ENCODE data around the gene ZFP91.
A peak's percentile ranks its signal among the peaks of the same experiment; 100 is the strongest.

ZFP91 gene, protein sequence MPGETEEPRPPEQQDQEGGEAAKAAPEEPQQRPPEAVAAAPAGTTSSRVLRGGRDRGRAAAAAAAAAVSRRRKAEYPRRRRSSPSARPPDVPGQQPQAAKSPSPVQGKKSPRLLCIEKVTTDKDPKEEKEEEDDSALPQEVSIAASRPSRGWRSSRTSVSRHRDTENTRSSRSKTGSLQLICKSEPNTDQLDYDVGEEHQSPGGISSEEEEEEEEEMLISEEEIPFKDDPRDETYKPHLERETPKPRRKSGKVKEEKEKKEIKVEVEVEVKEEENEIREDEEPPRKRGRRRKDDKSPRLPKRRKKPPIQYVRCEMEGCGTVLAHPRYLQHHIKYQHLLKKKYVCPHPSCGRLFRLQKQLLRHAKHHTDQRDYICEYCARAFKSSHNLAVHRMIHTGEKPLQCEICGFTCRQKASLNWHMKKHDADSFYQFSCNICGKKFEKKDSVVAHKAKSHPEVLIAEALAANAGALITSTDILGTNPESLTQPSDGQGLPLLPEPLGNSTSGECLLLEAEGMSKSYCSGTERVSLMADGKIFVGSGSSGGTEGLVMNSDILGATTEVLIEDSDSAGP

DNA sequence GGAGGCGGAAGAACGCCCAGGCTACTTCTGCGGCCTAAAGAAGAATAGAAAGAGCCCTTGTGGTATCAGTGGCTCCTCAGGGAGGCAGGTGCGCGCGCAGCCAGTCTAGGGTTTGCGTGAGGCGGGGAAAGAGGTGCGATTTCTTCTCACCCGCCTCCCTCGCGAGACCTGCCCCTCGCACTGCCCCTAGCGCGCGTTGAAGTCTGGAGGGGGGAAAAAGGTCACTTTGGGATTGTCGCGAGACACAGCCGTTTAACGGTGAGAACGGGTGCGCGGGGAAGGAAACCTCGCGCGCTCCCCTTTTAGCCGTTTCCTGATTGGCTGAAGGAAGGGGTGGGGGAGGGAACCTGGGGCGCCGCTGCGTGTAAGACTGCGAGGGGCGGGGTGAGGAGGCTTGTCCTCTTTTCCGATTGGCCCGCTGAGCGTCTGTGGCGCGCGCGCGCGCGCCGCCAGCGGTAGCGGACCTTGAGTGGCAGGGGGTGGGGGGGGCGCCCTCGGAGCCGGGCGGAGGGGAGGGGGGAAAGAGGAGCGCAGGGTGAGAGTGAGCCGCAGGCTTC, at the start of gene ZFP91:
TSS of gene ZFP91 (plus strand) at position 429 of the 557 bp plus-strand sequence. CDS start 219 bp downstream, outside the sequence.
- peak within 1 kb of the TSS; percentile 99 for H3K27ac ChIP-seq
- no peaks in the 10 kb centered on the region for H3K27me3 ChIP-seq (replicated peaks)
- TF ChIP-seq, protein P1, sequence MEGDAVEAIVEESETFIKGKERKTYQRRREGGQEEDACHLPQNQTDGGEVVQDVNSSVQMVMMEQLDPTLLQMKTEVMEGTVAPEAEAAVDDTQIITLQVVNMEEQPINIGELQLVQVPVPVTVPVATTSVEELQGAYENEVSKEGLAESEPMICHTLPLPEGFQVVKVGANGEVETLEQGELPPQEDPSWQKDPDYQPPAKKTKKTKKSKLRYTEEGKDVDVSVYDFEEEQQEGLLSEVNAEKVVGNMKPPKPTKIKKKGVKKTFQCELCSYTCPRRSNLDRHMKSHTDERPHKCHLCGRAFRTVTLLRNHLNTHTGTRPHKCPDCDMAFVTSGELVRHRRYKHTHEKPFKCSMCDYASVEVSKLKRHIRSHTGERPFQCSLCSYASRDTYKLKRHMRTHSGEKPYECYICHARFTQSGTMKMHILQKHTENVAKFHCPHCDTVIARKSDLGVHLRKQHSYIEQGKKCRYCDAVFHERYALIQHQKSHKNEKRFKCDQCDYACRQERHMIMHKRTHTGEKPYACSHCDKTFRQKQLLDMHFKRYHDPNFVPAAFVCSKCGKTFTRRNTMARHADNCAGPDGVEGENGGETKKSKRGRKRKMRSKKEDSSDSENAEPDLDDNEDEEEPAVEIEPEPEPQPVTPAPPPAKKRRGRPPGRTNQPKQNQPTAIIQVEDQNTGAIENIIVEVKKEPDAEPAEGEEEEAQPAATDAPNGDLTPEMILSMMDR (IDR thresholded peaks at IDR 0.05; ENCODE audit: low read depth, low read length, missing control alignments): peak; percentile 12
- no peaks in the 10 kb centered on the region for H3K36me3 ChIP-seq (replicated peaks)
- in situ Hi-C loops (cut with HindIII; ENCODE audit: low pct_ligation_motif_present, low sequenced_read_pairs): no loop called here
- peak within 1 kb of the TSS; percentile 98 for H3K4me3 ChIP-seq (ENCODE audit: low read depth, low read length)
- DNase-seq: peak; percentile 98

DNA sequence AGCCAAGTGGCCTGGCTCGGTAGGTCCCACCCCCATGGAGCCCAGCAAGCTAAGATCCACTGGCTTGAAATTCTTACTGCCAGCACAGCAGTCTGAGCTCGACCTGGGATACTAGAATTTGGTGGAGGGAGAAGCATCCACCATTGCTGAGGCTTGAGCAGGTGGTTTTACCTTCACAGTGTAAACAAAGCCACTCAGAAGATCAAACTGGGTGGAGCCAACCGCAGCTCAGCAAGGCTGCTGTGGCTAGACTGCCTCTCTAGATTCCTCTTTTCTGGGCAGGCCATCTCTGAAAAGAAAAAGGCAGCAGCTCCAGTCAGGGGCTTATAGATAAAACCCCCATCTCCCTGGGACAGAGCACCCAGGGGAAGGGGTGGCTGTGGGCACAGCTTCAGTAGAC, 48.6 kb upstream of the ZFP91 start:
- Histone ChIP-seq H3K36me3 (replicated peaks) (no peaks in the 10 kb centered on the region), H3K27me3 (replicated peaks) (no peaks in the 10 kb centered on the region), H3K27ac (no peak overlapping the region), H3K4me3 (ENCODE audit: low read depth, low read length) (no peak overlapping the region)
- in situ Hi-C loops (cut with HindIII; ENCODE audit: low pct_ligation_motif_present, low sequenced_read_pairs): no loop called here
- TF ChIP-seq, protein P1 (IDR thresholded peaks at IDR 0.05; ENCODE audit: low read depth, low read length, missing control alignments): no peak
- no peak for DNase-seq

DNA sequence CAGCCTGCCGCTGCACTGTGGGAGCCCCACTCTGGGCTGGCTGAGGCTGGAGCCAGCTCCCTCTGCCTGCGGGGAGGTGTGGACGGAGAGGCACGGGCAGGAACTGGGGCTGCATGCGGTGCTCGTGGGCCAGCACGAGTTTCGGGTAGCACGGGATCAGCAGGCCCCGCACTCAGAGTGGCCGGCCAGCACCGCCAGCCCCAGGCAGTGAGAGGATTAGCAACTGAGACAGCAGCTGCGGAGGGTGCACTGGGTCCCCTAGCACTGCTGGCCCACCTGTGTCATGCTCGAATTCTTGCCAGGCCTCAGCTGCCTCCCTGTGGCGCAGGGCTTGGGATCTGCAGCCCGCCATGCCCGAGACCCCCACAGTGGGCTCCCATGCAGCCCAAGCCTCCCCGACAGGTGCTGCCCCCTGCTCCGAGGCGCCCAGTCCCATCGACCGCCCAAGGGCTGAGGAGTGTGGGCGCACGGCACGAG, 47.0 kb upstream of the ZFP91 start:
- no peaks in the 10 kb centered on the region for H3K36me3 ChIP-seq (replicated peaks)
- H3K27me3 ChIP-seq (replicated peaks): no peaks in the 10 kb centered on the region
- DNase-seq: no peak
- TF ChIP-seq, protein P1 (IDR thresholded peaks at IDR 0.05; ENCODE audit: low read depth, low read length, missing control alignments): no peak
- H3K4me3 ChIP-seq (ENCODE audit: low read depth, low read length): no peak overlapping the region
- no peak overlapping the region for H3K27ac ChIP-seq
- in situ Hi-C loops (cut with HindIII; ENCODE audit: low pct_ligation_motif_present, low sequenced_read_pairs): no loop called here

DNA sequence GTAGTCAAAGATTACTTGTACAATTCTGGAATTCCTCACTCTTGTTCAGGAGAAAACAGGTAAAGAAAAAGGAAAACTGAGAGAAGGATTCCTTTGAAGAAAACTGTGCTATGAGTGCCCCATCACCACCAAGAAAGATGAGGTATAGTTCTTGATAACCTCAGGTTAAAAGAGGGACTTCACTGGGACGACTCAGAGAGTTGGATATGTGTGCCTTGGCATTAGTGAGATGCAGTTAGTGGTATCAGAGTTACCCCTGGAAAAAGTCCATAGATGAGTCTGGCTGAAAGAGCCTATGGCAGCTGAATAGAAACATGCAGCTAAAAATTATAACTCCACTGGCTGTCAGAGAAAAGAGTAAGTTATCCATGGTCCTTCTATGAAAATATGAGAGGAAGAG, 32.0 kb upstream of the ZFP91 start:
- H3K4me3 ChIP-seq (ENCODE audit: low read depth, low read length): no peak overlapping the region
- H3K27ac ChIP-seq: no peak overlapping the region
- TF ChIP-seq, protein P1 (IDR thresholded peaks at IDR 0.05; ENCODE audit: low read depth, low read length, missing control alignments): no peak
- H3K27me3 ChIP-seq (replicated peaks): no peaks in the 10 kb centered on the region
- DNase-seq: no peak
- in situ Hi-C loops (cut with HindIII; ENCODE audit: low pct_ligation_motif_present, low sequenced_read_pairs): no loop called here
- peaks cover 8% of the 10 kb centered on the region for H3K36me3 ChIP-seq (replicated peaks)

DNA sequence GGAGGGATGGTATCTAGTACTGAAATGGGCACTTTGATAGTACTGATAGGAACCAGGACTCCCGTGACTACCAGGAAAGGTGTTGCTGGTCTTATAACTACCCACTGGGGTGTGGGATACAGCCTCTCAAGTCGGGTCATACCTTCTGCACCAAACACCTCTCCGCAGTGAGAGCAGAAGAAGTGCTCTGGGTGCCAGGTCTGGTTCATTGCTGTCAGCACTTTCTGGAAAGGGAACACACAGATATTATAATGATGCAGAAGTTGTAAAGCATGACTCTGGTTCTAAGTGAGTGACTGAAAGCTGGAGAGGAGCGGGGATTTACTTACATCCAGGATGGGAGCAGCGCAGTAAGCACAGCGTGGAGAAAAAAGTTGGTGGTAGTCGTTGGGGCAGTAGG, 29.2 kb upstream of the ZFP91 start:
- in situ Hi-C loops (cut with HindIII; ENCODE audit: low pct_ligation_motif_present, low sequenced_read_pairs): no loop called here
- no peak overlapping the region for H3K4me3 ChIP-seq (ENCODE audit: low read depth, low read length)
- TF ChIP-seq, protein P1 (IDR thresholded peaks at IDR 0.05; ENCODE audit: low read depth, low read length, missing control alignments): no peak
- H3K27ac ChIP-seq: no peak overlapping the region
- no peaks in the 10 kb centered on the region for H3K27me3 ChIP-seq (replicated peaks)
- H3K36me3 ChIP-seq (replicated peaks): peaks cover 8% of the 10 kb centered on the region
- no peak for DNase-seq

All from brain microvascular endothelial cell (primary cell).